GM23338 (cell line): ENCODE data around the gene MT1F. TPM values are rescaled to one million over a fixed set of nuclear protein-coding genes. Genes with fewer than 3 reads are reported as not detected.
A peak's percentile ranks its signal among the peaks of the same experiment; 100 is the strongest.

ENCODE experiments used
- ATAC-seq: fragments of 200-7000 bp; cut with Tn5 transposase; 3 replicates; pipeline ENCODE4 v1.9.1; 2020
- DNase-seq: peaks from one replicate; pipeline ENCODE4 v3.0.0-alpha.2; 2015; ENCODE audit warnings: low spot score
- H2AFZ ChIP-seq: fragments of 200-600 bp; sonication (generic); 2 replicates; pipeline ENCODE4 v1.8.0; 2016; ENCODE audit warnings: antibody characterized with exemption, mild to moderate bottlenecking, moderate library complexity
- H3F3A ChIP-seq: fragments of 200-600 bp; sonication (generic); replicated peaks from 2 replicates; pipeline ENCODE4 v1.8.0; 2017; ENCODE audit warnings: antibody characterized with exemption, mixed run types, low read depth
- H3K27ac ChIP-seq: fragments of 200-600 bp; sonication (generic); 2 replicates; pipeline ENCODE4 v1.6.1; 2016; ENCODE audit warnings: low read depth
- H3K27me3 ChIP-seq: fragments of 200-600 bp; sonication (generic); 2 replicates; pipeline ENCODE4 v1.8.0; 2016; ENCODE audit warnings: mild to moderate bottlenecking, mixed run types, moderate library complexity; ENCODE audit not compliant: insufficient read depth
- H3K36me3 ChIP-seq: fragments of 200-600 bp; sonication (generic); 2 replicates; pipeline ENCODE4 v1.8.0; 2016; ENCODE audit warnings: mild to moderate bottlenecking; ENCODE audit not compliant: insufficient read depth
- H3K4me1 ChIP-seq: fragments of 200-600 bp; sonication (generic); 2 replicates; pipeline ENCODE4 v1.8.0; 2016; ENCODE audit warnings: mild to moderate bottlenecking, moderate library complexity; ENCODE audit not compliant: insufficient read depth
- H3K4me2 ChIP-seq: fragments of 200-600 bp; sonication (generic); 2 replicates; pipeline ENCODE4 v1.7.1; 2017; ENCODE audit warnings: mixed run types
- H3K4me3 ChIP-seq: fragments of 200-600 bp; sonication (generic); 2 replicates; pipeline ENCODE4 v1.6.1; 2016; ENCODE audit warnings: mixed run types
- H3K79me2 ChIP-seq: fragments of 200-600 bp; sonication (generic); replicated peaks from 2 replicates; pipeline ENCODE4 v1.8.0; 2017; ENCODE audit warnings: mild to moderate bottlenecking; ENCODE audit not compliant: insufficient read depth
- H3K9me2 ChIP-seq: fragments of 200-600 bp; sonication (generic); 2 replicates; pipeline ENCODE4 v1.8.0; 2017; ENCODE audit not compliant: insufficient read depth
- H4K20me1 ChIP-seq: fragments of 200-600 bp; sonication (generic); replicated peaks from 2 replicates; pipeline ENCODE4 v1.8.0; 2017; ENCODE audit warnings: mild to moderate bottlenecking; ENCODE audit not compliant: insufficient read depth
- H3K27ac Mint-ChIP-seq: 2 replicates; pipeline ENCODE4 v1.8.0; 2020; ENCODE audit warnings: inconsistent platforms, mild to moderate bottlenecking, moderate library complexity, mixed read lengths
- H3K27me3 Mint-ChIP-seq: 3 replicates; pipeline ENCODE4 v1.8.0; 2022; ENCODE audit warnings: low read depth, mild to moderate bottlenecking, moderate library complexity, mixed read lengths, inconsistent platforms; ENCODE audit not compliant: insufficient read depth, poor library complexity
- H3K36me3 Mint-ChIP-seq: 3 replicates; pipeline ENCODE4 v1.8.0; 2021; ENCODE audit warnings: low read depth, mild to moderate bottlenecking, inconsistent platforms, moderate library complexity, mixed read lengths
- H3K4me1 Mint-ChIP-seq: 3 replicates; pipeline ENCODE4 v1.8.0; 2020; ENCODE audit warnings: mild to moderate bottlenecking, inconsistent platforms, mixed read lengths
- H3K4me3 Mint-ChIP-seq: 3 replicates; pipeline ENCODE4 v1.8.0; 2021; ENCODE audit warnings: moderate library complexity, mild to moderate bottlenecking, inconsistent platforms, mixed read lengths
- H3K9me3 Mint-ChIP-seq: 3 replicates; pipeline ENCODE4 v1.8.0; 2020; ENCODE audit warnings: moderate library complexity, mild to moderate bottlenecking, inconsistent platforms, mixed read lengths
- CTCF ChIP-seq, 2 experiments: fragments of 200-600 bp in 1 of 2; sonication (generic) in 1 of 2; conservative IDR thresholded peaks; 2 replicates each; pipeline versions ENCODE4 v1.5.1 to v1.6.1; 2016 to 2017; ENCODE audit warnings: antibody characterized with exemption in 2 of 2, low read depth in 2 of 2, mild to moderate bottlenecking in 2 of 2, moderate library complexity in 1 of 2
- EZH2 ChIP-seq: fragments of 200-600 bp; sonication (generic); IDR thresholded peaks from one replicate; pipeline ENCODE4 v1.8.0; 2017; ENCODE audit warnings: antibody characterized with exemption, mild to moderate bottlenecking, low read depth; ENCODE audit not compliant: unreplicated experiment
- EZH2phosphoT487 ChIP-seq: fragments of 200-600 bp; sonication (generic); IDR thresholded peaks from one replicate; pipeline ENCODE4 v1.8.1; 2018; ENCODE audit warnings: antibody characterized with exemption; ENCODE audit not compliant: unreplicated experiment
- NANOG ChIP-seq: IDR thresholded peaks from 2 replicates; pipeline ENCODE4 v1.6.1; 2016; ENCODE audit warnings: antibody characterized with exemption, borderline replicate concordance
- POLR2AphosphoS5 ChIP-seq: IDR thresholded peaks from 2 replicates; pipeline ENCODE4 v1.6.1; 2016; ENCODE audit warnings: antibody characterized with exemption, low read depth
- REST ChIP-seq: IDR thresholded peaks from one replicate; pipeline ENCODE4 v1.6.1; 2018; ENCODE audit warnings: antibody characterized with exemption; ENCODE audit not compliant: unreplicated experiment
- STAT1 ChIP-seq: IDR thresholded peaks from one replicate; pipeline ENCODE4 v1.6.1; 2016; ENCODE audit warnings: antibody characterized with exemption; ENCODE audit not compliant: unreplicated experiment
- ZNF114 ChIP-seq: fragments of 250-450 bp; sonication (Bioruptor Pico); IDR thresholded peaks from 2 replicates; pipeline ENCODE4 v1.5.0; 2020; ENCODE audit warnings: mild to moderate bottlenecking, moderate library complexity
- ZNF331 ChIP-seq: fragments of 250-450 bp; sonication (Bioruptor Pico); IDR thresholded peaks from 2 replicates; pipeline ENCODE4 v1.5.0; 2020; ENCODE audit warnings: low read depth, mild to moderate bottlenecking, moderate library complexity
- polyA plus RNA-seq: library from polyadenylated mRNA; unstranded; fragments of >200 nt; fragmentation: Nextera tagmentation; extraction: Ambion mirVana; gene quantifications from 2 replicates; pipeline ENCODE4 v1.2.1, GENCODE V29; 2016
- total RNA-seq: library from RNA; depleted of rRNA; stranded (reverse); fragments of >200 nt; shearing (Covaris generic); gene quantifications from 2 replicates; pipeline ENCODE4 v1.2.3, GENCODE V29; 2014
- TF ChIP-seq, protein P1 (sequence below): fragments of 250-450 bp; sonication (Bioruptor Pico); IDR thresholded peaks from 2 replicates; pipeline ENCODE4 v1.5.0; 2020; ENCODE audit warnings: mild to moderate bottlenecking, moderate library complexity
- TF ChIP-seq, protein P2 (sequence below): IDR thresholded peaks from 2 replicates; pipeline ENCODE4 v1.6.1; 2016; ENCODE audit warnings: antibody characterized with exemption

The MT1F gene
- total and polyA plus RNA-seq, 2 experiments from 2014 or later: 7.4 to 107 TPM

GRCh38 chr16:56617212-56618085, 40.3 kb upstream of the MT1F start:
- Histone ChIP-seq H3K27ac (no peak overlapping the region), H3K9me2 (no peaks in the 10 kb centered on the region), H3K4me3 (peak overlapping the region; percentile 73), H4K20me1 (0 out of 2 replicates have a peak, but pooled peaks cover 9% of the 10 kb centered on the region), H3F3A (0 out of 2 replicates have a peak, but pooled peaks cover 3% of the 10 kb centered on the region), H3K27me3 (peaks cover 99% of the 10 kb centered on the region), H3K79me2 (no peaks in the 10 kb centered on the region), H3K36me3 (no peaks in the 10 kb centered on the region), H3K4me1 (peaks cover 50% of the 10 kb centered on the region), H3K4me2 (peak overlapping the region; percentile 92), H2AFZ (peak overlapping the region; percentile 96)
- Mint-ChIP-seq H3K27me3 (peaks cover 76% of the 10 kb centered on the region), H3K9me3 (peaks cover 3% of the 10 kb centered on the region; the same call in 1 of the 3 replicates), H3K4me1 (peaks cover 42% of the 10 kb centered on the region), H3K36me3 (no peaks in the 10 kb centered on the region), H3K27ac (no peak overlapping the region), H3K4me3 (peak overlapping the region; percentile 83)
- peak; percentile 73 for ATAC-seq
- TF ChIP-seq REST (no peak), EZH2phosphoT487 (peak; percentile 48), STAT1 (no peak), POLR2AphosphoS5 (no peak), ZNF114 (CRISPR knock-in tag) (no peak), ZNF331 (CRISPR knock-in tag) (no peak), NANOG (no peak), CTCF (conservative IDR thresholded peaks at IDR 0.05; ENCODE audit: low read depth in 2 of 2) (no peak), EZH2 (peak; percentile 67)
- TF ChIP-seq, protein P1, sequence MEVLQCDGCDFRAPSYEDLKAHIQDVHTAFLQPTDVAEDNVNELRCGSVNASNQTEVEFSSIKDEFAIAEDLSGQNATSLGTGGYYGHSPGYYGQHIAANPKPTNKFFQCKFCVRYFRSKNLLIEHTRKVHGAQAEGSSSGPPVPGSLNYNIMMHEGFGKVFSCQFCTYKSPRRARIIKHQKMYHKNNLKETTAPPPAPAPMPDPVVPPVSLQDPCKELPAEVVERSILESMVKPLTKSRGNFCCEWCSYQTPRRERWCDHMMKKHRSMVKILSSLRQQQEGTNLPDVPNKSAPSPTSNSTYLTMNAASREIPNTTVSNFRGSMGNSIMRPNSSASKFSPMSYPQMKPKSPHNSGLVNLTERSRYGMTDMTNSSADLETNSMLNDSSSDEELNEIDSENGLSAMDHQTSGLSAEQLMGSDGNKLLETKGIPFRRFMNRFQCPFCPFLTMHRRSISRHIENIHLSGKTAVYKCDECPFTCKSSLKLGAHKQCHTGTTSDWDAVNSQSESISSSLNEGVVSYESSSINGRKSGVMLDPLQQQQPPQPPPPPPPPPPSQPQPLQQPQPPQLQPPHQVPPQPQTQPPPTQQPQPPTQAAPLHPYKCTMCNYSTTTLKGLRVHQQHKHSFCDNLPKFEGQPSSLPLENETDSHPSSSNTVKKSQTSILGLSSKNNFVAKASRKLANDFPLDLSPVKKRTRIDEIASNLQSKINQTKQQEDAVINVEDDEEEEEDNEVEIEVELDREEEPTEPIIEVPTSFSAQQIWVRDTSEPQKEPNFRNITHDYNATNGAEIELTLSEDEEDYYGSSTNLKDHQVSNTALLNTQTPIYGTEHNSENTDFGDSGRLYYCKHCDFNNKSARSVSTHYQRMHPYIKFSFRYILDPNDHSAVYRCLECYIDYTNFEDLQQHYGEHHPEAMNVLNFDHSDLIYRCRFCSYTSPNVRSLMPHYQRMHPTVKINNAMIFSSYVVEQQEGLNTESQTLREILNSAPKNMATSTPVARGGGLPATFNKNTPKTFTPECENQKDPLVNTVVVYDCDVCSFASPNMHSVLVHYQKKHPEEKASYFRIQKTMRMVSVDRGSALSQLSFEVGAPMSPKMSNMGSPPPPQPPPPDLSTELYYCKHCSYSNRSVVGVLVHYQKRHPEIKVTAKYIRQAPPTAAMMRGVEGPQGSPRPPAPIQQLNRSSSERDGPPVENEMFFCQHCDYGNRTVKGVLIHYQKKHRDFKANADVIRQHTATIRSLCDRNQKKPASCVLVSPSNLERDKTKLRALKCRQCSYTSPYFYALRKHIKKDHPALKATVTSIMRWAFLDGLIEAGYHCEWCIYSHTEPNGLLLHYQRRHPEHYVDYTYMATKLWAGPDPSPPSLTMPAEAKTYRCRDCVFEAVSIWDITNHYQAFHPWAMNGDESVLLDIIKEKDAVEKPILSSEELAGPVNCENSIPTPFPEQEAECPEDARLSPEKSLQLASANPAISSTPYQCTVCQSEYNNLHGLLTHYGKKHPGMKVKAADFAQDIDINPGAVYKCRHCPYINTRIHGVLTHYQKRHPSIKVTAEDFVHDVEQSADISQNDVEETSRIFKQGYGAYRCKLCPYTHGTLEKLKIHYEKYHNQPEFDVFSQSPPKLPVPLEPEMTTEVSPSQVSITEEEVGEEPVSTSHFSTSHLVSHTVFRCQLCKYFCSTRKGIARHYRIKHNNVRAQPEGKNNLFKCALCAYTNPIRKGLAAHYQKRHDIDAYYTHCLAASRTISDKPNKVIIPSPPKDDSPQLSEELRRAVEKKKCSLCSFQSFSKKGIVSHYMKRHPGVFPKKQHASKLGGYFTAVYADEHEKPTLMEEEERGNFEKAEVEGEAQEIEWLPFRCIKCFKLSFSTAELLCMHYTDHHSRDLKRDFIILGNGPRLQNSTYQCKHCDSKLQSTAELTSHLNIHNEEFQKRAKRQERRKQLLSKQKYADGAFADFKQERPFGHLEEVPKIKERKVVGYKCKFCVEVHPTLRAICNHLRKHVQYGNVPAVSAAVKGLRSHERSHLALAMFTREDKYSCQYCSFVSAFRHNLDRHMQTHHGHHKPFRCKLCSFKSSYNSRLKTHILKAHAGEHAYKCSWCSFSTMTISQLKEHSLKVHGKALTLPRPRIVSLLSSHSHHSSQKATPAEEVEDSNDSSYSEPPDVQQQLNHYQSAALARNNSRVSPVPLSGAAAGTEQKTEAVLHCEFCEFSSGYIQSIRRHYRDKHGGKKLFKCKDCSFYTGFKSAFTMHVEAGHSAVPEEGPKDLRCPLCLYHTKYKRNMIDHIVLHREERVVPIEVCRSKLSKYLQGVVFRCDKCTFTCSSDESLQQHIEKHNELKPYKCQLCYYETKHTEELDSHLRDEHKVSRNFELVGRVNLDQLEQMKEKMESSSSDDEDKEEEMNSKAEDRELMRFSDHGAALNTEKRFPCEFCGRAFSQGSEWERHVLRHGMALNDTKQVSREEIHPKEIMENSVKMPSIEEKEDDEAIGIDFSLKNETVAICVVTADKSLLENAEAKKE (CRISPR knock-in tag): no peak
- TF ChIP-seq, protein P2, sequence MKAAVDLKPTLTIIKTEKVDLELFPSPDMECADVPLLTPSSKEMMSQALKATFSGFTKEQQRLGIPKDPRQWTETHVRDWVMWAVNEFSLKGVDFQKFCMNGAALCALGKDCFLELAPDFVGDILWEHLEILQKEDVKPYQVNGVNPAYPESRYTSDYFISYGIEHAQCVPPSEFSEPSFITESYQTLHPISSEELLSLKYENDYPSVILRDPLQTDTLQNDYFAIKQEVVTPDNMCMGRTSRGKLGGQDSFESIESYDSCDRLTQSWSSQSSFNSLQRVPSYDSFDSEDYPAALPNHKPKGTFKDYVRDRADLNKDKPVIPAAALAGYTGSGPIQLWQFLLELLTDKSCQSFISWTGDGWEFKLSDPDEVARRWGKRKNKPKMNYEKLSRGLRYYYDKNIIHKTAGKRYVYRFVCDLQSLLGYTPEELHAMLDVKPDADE: no peak
- peak; percentile 70 for DNase-seq
